ENCODE measurements around the gene ADAMTSL1. TPM values are rescaled to one million over a fixed set of nuclear protein-coding genes. Genes with fewer than 3 reads are reported as not detected.

The ADAMTSL1 gene
- total and polyA plus RNA-seq, 2 of the 8 experiments (the other 6 are each of a cell fraction or from before 2014, with no cell fraction given), result 0.84 to 1.1 TPM

GRCh38 chr9:18863791-18864190 is 389.8 kb downstream of the ADAMTSL1 start (continued):
- TF ChIP-seq TEAD4 (IDR thresholded peaks at IDR 0.05; ENCODE audit: low read depth, low read length), result no peak
- no peak for TF ChIP-seq USF2 (IDR thresholded peaks at IDR 0.05; ENCODE audit: low read length)

Data from H1 (cell line).